Calu3 (cell line): ENCODE results near the gene UBE2S. TPM values are rescaled to one million over a fixed set of nuclear protein-coding genes. Genes with fewer than 3 reads are reported as not detected.

Experiments
- BruUV-seq: library from RNA; stranded (reverse); fragments of 400-500 nt; replicated peaks from 2 replicates; lab custom pipeline; 2021; lab: Mats Ljungman, UMichigan
- CTCF ChIA-PET: fragments of 300-600 bp; sonication (Branson Sonifier 250); formaldehyde crosslinking; loops from one replicate; lab custom pipeline; 2022; ENCODE audit warnings: antibody characterized with exemption; lab: Charles Lee
- DNase-seq: peaks from one replicate; pipeline ENCODE4 v3.0.0; 2022
- H3K27ac Mint-ChIP-seq: one replicate; pipeline ENCODE4 v1.8.0; 2022; ENCODE audit warnings: mixed read lengths; ENCODE audit not compliant: unreplicated experiment
- H3K27me3 Mint-ChIP-seq: one replicate; pipeline ENCODE4 v1.8.0; 2022; ENCODE audit warnings: mixed read lengths; ENCODE audit not compliant: unreplicated experiment
- H3K36me3 Mint-ChIP-seq: one replicate; pipeline ENCODE4 v1.8.0; 2022; ENCODE audit warnings: mild to moderate bottlenecking, moderate library complexity, mixed read lengths; ENCODE audit not compliant: insufficient read depth, unreplicated experiment
- H3K4me1 Mint-ChIP-seq: one replicate; pipeline ENCODE4 v1.8.0; 2022; ENCODE audit warnings: mild to moderate bottlenecking, low read depth, mixed read lengths; ENCODE audit not compliant: unreplicated experiment
- H3K4me3 Mint-ChIP-seq: one replicate; pipeline ENCODE4 v1.8.0; 2022; ENCODE audit warnings: mild to moderate bottlenecking, low read depth, moderate library complexity, mixed read lengths; ENCODE audit not compliant: unreplicated experiment
- H3K9me3 Mint-ChIP-seq: one replicate; pipeline ENCODE4 v1.8.0; 2022; ENCODE audit warnings: low read depth, mixed read lengths; ENCODE audit not compliant: unreplicated experiment
- CTCF ChIP-seq: fragments of 200-600 bp; IDR thresholded peaks from one replicate; pipeline ENCODE4 v1.8.0; 2022; ENCODE audit warnings: antibody characterized with exemption; ENCODE audit not compliant: unreplicated experiment
- intact Hi-C: fragments of 100-400 bp; cut with micrococcal nuclease; formaldehyde crosslinking; loops from one replicate; pipeline ENCODE4 v1.10.0; 2022; ENCODE audit not compliant: unreplicated experiment
- total RNA-seq: library from RNA; stranded (reverse); gene quantifications from 2 replicates; pipeline ENCODE4 v1.2.3, GENCODE V29; 2022

The UBE2S gene
- total RNA-seq, 1 experiment from 2014 or later = 287 TPM

DNA sequence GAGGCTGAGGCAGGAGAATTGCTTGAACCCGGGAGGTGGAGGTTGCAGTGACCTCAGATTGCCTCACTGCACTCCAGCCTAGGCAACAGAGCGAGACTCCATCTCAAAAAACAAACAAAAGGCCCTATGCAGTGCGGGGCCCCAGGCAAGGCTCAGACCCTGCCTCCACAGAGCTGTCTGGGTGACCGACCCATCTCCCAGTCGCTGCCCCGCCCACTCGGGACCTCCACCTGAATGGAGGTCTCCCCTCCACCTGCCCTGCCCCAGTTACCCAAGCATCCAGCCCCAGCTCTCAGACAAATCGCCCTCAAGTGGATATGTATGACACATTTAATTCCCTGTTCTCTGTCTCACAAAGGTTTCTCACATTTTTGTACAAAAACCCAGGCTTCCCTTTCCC, 42.3 kb downstream of the UBE2S start:
- intact Hi-C loops = no loop called here
- CTCF ChIA-PET = no interaction called here
- Mint-ChIP-seq H3K27me3 (peaks cover 72% of the 10 kb centered on the region), H3K36me3 (peaks cover 15% of the 10 kb centered on the region), H3K4me3 (no peak overlapping the region), H3K4me1 (peaks cover 7% of the 10 kb centered on the region), H3K9me3 (no peaks in the 10 kb centered on the region), H3K27ac (no peak overlapping the region)
- no peak for DNase-seq
- no TSS peak for BruUV-seq
- no peak for TF ChIP-seq CTCF

DNA sequence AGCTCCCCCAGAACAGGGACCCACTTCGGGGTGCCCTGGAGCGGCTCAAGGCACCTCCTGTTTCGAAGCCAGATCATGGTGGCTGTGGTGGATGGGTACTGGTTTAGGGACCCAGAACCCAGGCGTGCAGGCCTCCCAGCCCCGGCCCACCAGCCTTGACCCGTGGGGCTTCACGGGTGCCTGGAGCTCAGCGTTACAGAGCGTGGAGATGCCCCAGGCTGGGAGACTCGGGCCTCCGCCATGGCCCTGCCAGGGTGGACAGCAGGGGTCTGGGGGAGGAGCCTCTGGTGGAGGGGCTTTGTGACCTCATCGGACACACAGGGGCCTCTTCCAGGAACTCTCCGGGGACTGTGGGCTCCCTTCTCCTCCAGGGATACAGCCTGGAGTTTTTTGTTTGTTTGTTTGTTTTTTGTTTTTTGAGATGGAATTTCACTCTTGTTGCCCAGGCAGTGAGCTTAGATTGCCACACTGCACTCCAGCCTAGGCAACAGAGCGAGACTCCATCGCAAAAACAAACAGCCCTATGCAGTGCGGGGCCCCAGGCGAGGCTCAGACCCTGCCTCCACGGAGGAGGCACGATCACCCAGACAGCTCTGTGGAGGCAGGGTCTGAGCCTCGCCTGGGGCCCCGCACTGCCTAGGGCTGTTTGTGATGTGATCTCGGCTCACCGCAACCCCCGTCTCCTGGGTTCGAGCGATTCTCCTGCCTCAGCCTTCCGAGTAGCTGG, 44.4 kb downstream of the UBE2S start, which contains the start of gene GARIN5B:
GARIN5B (minus strand) TSS at position 271 of the 727 bp plus-strand sequence; CDS start at position 77, 194 bp downstream.
- H3K4me1 Mint-ChIP-seq = no peaks in the 10 kb centered on the region
- H3K36me3 Mint-ChIP-seq = peaks cover 4% of the 10 kb centered on the region
- H3K9me3 Mint-ChIP-seq = no peaks in the 10 kb centered on the region
- DNase-seq = no peak
- H3K27ac Mint-ChIP-seq = no peak within 1 kb of the TSS
- no peak for TF ChIP-seq CTCF
- no TSS peak for BruUV-seq
- CTCF ChIA-PET = no interaction called here
- H3K4me3 Mint-ChIP-seq = no peak within 1 kb of the TSS
- intact Hi-C loops = no loop called here
- peaks cover 65% of the 10 kb centered on the region for H3K27me3 Mint-ChIP-seq

DNA sequence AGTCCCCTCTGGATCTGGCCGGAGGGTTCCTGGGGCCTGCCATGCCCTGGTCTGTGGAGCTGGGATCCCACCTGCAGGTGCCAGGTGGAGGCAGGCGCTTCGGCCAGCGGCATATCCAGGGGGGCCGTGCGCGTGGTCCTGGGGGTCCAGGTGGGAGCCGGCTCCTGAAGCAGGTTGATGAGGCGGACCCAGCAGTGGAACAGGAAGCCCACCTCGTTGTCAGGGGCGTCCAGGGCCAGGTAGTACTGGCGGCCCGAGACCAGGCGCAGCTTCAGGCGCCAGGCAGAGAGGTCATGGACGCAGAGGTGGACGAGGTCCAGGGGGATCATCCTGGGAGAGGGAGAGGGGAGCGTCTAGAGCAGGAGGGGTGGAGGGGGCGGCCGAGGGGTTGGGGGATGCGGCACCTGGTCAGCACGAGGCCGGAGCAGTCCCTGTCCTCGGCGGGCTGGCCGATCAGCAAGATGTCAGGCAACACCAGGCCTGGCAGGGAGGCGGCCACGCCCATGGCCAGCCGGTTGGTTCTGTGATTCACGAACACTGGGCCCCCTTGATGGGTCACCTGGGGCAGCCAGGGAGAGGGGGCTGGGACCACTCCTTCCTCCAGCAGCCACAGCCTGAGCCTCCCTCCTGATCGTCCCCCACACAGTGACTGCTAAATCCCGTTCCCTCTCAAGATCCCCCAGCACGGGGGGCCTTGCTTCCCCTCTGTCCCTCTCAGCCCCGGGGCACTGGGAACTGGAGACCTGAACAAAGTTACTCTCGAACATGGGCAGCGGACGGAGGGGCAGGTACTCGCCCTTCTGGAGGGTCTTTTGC, 45.2 kb downstream of the UBE2S start:
- CTCF ChIA-PET = interaction anchor here (1.1 kb wide), 1 partner anchor 61 kb away, joined by 3 read pairs; no protein-coding TSS in a partner anchor
- no peak for TF ChIP-seq CTCF
- H3K36me3 Mint-ChIP-seq = peaks cover 4% of the 10 kb centered on the region
- DNase-seq = no peak
- H3K4me1 Mint-ChIP-seq = no peaks in the 10 kb centered on the region
- peaks cover 65% of the 10 kb centered on the region for H3K27me3 Mint-ChIP-seq
- H3K9me3 Mint-ChIP-seq = no peaks in the 10 kb centered on the region
- no peak overlapping the region for H3K27ac Mint-ChIP-seq
- intact Hi-C loops = no loop called here
- BruUV-seq = no TSS peak
- no peak overlapping the region for H3K4me3 Mint-ChIP-seq

GRCh38 chr19:55360902-55361301, 46.7 kb downstream of the UBE2S start:
- intact Hi-C loops = no loop called here
- Mint-ChIP-seq H3K27me3 (peaks cover 65% of the 10 kb centered on the region), H3K36me3 (no peaks in the 10 kb centered on the region), H3K4me3 (no peak overlapping the region), H3K4me1 (no peaks in the 10 kb centered on the region), H3K27ac (no peak overlapping the region), H3K9me3 (no peaks in the 10 kb centered on the region)
- CTCF ChIA-PET = interaction anchor here (0.6 kb wide), 1 partner anchor 219 kb away, joined by 4 read pairs; no protein-coding TSS in a partner anchor
- DNase-seq = no peak
- no peak for TF ChIP-seq CTCF
- no TSS peak for BruUV-seq
